Measurements from ENCODE around the gene RUVBL2.

The RUVBL2 gene

DNA sequence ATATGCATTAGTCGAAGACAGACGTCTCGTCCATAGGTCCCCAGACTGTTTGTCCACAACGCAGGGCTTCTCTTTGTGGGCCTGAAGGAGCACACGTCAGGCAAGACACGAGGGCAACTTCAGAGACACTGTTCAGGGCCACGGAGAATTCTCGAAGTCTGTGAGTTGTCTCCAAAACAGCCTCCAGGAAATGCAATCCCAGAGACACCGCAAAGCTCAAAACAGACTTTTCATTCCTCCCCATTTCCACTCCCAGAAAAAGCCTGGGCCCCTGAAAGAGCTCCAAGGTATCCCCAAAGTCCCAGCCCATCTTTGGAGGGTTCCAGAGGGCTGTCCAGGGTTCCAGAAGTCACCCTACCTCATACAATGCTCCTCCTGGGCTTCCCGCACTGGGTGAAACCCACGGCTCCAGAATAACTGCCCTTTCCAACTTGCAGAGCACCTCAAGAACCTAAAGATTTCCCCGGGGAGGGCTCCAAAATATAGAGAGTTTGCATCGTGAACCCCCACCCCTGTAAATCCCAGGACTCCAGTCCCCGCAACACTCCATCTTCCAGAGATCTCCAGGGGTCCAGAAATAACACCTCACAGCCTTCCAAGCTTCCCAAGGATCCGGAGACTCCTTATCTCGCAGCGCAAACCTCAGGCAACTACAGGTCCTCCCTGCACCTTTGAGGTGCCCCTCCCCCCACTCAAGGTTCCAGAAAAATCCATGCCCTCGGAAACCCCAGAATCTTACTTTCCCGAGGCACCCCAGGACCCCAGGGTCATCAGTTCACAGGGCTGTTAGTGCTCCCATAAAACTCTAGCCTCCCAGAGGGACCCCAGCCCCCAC is 29.3 kb upstream of the RUVBL2 start:
- DNase-seq (ENCODE audit: low read depth), result no peak

GRCh38 chr19:48965040-48965805 is 28.5 kb upstream of the RUVBL2 start, which contains the start of gene FTL:
Gene FTL (plus strand): TSS chr19:48965309. CDS start chr19:48965508, 199 bp downstream.
- DNase-seq (ENCODE audit: low read depth), result peak; percentile 83

DNA sequence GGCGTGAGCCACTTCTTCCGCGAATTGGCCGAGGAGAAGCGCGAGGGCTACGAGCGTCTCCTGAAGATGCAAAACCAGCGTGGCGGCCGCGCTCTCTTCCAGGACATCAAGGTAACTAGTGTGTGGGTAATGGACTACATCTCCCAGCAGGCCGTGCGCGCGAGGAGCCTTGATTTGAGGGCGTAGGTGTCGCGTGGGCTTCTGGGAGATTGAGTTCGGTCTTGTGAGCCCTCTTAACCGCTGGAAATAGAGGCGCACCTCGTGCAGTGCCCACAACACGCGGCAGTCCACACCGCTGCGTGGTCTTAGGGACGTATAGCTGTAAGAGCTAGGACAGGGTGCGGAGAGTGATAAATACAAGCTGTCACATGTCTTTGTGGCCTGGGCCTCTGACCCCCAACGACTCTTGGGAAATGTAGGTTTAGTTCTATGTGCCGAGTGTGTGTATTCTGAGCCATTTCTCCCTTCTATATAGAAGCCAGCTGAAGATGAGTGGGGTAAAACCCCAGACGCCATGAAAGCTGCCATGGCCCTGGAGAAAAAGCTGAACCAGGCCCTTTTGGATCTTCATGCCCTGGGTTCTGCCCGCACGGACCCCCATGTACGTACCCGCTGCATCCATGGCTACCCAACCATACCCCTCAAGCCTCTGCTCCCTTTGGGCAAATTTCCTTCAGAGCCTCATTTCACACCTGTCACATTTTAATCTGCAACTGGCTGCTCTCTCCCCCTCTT is 27.7 kb upstream of the RUVBL2 start:
- peak; percentile 74 for DNase-seq (ENCODE audit: low read depth)

DNA sequence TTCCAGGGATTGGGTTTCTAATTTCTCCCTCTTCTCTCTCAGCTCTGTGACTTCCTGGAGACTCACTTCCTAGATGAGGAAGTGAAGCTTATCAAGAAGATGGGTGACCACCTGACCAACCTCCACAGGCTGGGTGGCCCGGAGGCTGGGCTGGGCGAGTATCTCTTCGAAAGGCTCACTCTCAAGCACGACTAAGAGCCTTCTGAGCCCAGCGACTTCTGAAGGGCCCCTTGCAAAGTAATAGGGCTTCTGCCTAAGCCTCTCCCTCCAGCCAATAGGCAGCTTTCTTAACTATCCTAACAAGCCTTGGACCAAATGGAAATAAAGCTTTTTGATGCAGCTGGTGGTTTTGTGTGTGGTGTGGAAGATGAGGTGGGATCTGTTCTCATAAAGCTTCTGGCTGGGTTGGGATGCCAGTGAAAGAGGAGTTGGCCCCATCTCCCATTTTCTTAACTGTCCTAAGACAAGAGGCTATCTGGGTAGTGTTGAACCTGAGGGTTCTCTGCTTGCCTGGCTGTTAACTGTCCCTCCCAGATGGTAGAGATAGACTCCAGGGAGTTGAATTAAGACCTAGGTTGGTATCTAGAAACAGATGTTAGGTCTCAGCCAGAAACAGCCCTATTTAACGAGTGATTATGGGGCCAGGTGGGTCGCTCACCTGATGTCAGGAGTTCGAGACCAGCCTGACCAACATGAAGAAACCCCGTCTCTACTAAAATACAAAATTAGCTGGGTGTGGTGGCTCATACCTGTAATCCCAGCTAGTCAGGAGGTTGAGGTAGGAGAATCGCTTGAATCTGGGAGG is 26.9 kb upstream of the RUVBL2 start:
- no peak for DNase-seq (ENCODE audit: low read depth)

DNA sequence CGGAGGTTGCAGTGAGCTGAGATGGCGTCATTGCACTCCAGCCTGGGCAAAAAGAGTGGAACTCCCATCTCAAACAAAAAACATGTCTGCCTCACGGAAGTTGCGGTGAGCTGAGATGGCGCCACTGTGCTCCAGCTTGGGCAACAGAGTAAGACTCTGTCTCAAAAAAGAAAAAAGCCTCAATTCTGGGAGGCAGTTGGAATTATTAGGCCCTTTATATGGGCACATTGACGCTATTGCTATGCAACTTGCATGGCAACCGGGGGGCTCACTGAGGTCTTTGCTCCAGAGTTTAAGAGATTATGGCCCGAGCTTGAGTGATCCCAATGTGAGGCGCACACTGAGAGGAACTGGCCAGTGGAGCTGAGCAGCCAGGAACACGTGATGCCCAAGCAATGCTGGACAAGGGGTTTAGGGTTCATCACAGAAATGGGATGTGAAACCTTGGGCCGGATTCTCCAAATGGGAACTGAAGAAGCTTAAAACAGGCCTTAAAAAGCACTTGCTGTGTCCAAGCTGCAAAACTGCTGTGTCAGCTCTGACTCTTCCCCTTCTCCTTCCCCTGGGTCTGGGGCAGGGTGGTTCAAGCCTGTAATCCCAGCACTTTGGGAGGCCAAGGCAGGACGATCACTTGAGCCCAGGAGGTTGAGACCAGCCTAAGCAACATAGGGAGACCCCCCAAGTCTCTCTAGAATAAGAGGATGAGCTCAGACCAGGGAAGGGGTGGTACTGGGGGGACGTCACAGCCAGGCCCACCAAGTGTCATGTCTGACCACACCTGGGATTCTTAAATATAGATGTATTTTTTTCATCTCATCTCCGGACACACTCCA is 26.1 kb upstream of the RUVBL2 start:
- no peak for DNase-seq (ENCODE audit: low read depth)

DNA sequence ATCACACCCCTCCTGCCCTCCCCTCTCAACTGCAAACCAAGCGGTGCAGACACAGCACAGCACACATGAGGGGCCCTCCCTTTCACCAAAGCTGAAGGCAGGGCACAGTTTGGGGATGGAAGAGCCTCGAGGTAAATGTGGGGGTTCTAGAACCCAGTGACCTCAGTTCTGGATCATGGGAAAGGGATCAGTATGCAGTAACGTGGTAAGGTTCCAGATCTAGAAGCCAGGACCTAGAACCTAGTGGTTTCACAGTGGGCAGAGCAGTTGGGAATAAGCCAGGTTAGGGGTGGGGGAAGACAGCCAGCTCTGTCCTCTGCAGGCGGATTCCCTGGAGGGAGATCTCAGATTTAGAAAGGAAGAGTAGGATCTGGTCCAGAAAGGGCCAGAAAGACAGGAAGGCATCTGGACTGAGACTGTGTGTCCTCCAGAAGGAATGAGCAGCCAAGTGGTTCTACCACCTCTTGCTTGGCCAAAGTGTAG is 25.5 kb upstream of the RUVBL2 start:
- DNase-seq (ENCODE audit: low read depth), result no peak

DNA sequence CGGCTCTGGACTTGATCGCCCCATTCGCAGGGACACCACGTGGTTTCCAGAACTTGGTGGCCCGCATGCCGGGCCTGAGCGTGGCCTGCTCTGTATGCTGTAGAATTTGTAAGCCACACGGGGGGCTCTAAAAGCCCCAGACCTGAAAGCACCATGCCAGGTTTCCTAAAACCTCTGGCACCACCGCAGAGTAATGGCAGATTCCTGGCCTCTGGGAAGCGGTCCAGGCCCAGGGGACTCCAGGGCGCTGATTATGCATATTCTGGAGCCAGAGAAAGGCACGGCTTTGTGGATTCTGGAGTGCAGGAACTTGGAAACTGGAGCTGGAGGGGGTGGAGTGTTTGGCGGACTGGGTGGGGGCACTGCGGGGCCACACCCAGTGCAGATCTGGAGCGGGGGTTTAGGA is 24.9 kb upstream of the RUVBL2 start:
- no peak for DNase-seq (ENCODE audit: low read depth)

- no peak for DNase-seq (ENCODE audit: low read depth)
These were observed 24.2 kb upstream of the RUVBL2 start for GRCh38 chr19:48969276-48970138.

GRCh38 chr19:48970139-48970766 is 23.4 kb upstream of the RUVBL2 start:
- no peak for DNase-seq (ENCODE audit: low read depth)

- peak; percentile 66 for DNase-seq (ENCODE audit: low read depth)
These were observed 22.7 kb upstream of the RUVBL2 start for GRCh38 chr19:48970923-48971395.

GRCh38 chr19:48975947-48976847 is 17.5 kb upstream of the RUVBL2 start:
- no peak for DNase-seq (ENCODE audit: low read depth)

GRCh38 chr19:48977061-48977460 is 16.6 kb upstream of the RUVBL2 start:
- no peak for DNase-seq (ENCODE audit: low read depth)

DNA sequence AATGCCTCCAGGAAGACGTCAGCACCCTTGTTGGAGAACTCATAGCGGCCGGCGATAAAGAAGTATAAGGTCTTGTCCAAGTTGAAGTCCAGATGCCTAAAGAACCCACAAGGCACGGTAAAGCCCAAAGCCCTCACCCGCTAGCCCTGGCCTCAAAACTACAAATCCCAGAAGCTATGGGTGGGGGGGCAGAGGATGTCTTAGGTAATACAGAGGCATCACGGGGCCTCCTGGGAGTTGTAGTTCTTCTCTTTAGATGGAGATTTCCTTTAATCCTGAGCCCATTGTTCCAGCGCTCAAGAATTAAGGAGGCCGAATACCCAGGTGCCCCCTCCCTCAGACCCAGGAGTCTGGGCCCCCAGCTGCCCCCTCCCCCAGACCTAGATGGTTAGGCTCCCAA is 11.4 kb upstream of the RUVBL2 start:
- DNase-seq (ENCODE audit: low read depth), result no peak

GRCh38 chr19:48985711-48986110 is 8.0 kb upstream of the RUVBL2 start:
- no peak for DNase-seq (ENCODE audit: low read depth)

DNA sequence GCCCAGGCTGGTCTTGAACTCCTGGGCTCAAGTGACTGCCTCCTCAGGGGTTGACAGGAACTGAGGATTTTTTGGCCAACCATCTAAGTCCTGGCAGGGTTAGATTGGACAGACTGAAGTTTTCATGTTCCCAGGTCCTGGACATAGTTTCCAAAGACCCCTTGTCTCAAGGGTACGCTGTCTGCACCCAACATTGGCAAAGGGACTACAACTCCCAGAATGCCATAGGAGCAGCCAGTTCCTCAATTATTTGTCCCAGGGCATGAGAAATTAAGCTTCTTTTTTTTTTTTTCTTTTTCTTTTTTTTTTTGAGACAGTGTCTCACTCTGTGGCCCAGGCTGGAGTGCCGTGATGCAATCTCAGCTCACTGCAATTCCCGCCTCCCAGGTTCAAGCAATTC is 7.5 kb upstream of the RUVBL2 start:
- DNase-seq (ENCODE audit: low read depth), result no peak

- no peak for DNase-seq (ENCODE audit: low read depth)
These were observed 6.4 kb upstream of the RUVBL2 start for GRCh38 chr19:48987323-48987722.

DNA sequence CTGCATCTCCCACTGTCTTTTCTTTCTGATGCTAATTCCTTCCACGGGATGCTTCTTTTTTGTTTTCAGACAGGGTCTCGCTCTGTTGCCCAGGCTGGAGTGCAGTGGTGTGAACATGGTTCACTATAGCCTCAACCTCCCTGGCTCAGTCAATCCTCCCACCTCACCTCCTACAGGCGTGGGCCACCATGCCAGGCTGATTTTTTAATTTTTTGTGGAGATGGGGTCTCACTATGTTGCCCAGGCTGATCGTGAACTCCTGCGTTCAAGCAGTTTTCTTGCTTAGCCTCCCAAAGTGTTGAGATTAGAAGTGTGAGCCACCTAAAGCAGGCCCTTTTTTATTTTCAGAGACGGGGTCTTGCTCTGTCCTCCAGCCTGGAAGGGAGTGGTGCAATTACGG is 5.4 kb upstream of the RUVBL2 start:
- no peak for DNase-seq (ENCODE audit: low read depth)

- DNase-seq (ENCODE audit: low read depth), result no peak
These were observed 4.8 kb upstream of the RUVBL2 start for GRCh38 chr19:48988860-48989259.
